ENCODE results near the gene SEH1L. TPM values are rescaled to one million over a fixed set of nuclear protein-coding genes. Genes with fewer than 3 reads are reported as not detected.
A peak's percentile ranks its signal among the peaks of the same experiment; 100 is the strongest.

The SEH1L gene
- total RNA-seq, 1 donor from 2014 or later: 28.0 TPM

DNA sequence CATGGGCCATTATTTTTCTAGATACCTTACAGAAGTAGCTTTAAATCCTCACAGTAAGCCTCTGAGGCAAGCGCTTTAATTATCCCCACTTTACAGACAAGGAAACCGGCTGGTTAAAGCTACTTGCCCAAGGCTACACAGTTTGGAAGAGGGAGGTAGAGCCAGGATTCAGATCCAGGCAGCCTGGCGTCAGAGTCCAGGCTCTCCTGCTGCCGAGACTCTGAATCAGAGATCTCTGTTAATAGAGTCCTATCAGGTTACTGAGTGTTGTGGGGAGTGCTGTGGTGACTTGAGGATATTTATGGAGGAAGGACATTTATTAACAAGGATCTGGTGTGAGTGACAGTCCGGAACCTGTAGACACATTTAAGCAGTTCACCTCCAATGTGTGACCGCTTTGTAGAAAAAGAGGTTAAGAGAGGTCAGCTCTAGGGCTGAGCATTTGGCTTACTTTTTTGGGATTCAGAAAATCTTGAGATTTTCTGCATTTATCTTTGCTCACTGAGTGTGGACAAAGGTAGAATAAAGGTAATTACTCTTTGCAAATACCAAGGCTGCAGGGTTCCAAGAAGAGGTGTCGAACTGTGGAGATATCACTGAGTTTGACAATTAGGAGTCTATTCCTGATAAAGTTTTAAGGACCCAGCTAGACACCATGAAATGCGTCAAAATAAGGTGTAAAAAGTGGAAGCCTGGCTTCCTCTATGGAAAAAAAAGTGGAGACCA, 41.7 kb downstream of the SEH1L start:
- H3K4me1 ChIP-seq: peaks cover 21% of the 10 kb centered on the region
- no peak for DNase-seq (ENCODE audit: extremely low spot score in 2 of 2)
- intact Hi-C loops (cut with DNase I): no loop called here
- TF ChIP-seq POLR2AphosphoS5 (IDR thresholded peaks at IDR 0.05; ENCODE audit: insufficient read depth in 1 of 2, low read depth in 1 of 2) (no peak), POLR2A (IDR thresholded peaks at IDR 0.05) (no peak)
- TF ChIP-seq, protein P1, sequence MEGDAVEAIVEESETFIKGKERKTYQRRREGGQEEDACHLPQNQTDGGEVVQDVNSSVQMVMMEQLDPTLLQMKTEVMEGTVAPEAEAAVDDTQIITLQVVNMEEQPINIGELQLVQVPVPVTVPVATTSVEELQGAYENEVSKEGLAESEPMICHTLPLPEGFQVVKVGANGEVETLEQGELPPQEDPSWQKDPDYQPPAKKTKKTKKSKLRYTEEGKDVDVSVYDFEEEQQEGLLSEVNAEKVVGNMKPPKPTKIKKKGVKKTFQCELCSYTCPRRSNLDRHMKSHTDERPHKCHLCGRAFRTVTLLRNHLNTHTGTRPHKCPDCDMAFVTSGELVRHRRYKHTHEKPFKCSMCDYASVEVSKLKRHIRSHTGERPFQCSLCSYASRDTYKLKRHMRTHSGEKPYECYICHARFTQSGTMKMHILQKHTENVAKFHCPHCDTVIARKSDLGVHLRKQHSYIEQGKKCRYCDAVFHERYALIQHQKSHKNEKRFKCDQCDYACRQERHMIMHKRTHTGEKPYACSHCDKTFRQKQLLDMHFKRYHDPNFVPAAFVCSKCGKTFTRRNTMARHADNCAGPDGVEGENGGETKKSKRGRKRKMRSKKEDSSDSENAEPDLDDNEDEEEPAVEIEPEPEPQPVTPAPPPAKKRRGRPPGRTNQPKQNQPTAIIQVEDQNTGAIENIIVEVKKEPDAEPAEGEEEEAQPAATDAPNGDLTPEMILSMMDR (IDR thresholded peaks at IDR 0.05): no peak
- no peak overlapping the region for H3K27ac ChIP-seq
- H3K36me3 ChIP-seq: peaks cover 3 to 7% of the 10 kb centered on the region in 2 donors
- no peak overlapping the region for H3K4me3 ChIP-seq
- no peaks in the 10 kb centered on the region for H3K27me3 ChIP-seq
- no peaks in the 10 kb centered on the region for H3K9me3 ChIP-seq

DNA sequence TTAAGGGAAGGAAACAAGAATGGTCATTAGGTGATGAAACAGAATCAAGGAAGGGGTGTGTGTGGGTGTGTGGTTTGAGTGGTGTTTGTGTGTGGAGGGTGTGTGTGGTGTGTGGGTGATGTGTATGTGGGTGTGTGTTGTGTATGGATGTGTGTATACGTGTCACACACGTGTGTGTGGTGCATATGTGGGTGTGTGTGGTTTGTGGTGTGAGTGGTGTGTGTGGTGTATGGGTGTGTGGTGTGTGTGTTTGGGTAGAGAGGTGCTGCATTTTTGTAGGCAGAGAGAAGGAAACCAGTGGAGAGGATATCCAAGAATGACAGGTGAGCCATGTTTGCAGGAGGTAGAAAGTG, 42.3 kb downstream of the SEH1L start:
- H3K36me3 ChIP-seq: peaks cover 0 to 3% of the 10 kb centered on the region in 2 donors
- no peaks in the 10 kb centered on the region for H3K9me3 ChIP-seq
- DNase-seq (ENCODE audit: extremely low spot score in 2 of 2): no peak
- peak overlapping the region; percentile 74 to 90 for H3K4me3 ChIP-seq
- no peaks in the 10 kb centered on the region for H3K27me3 ChIP-seq
- no peak overlapping the region for H3K27ac ChIP-seq
- TF ChIP-seq POLR2AphosphoS5 (IDR thresholded peaks at IDR 0.05; ENCODE audit: insufficient read depth in 1 of 2, low read depth in 1 of 2): no peak
- no peak for TF ChIP-seq POLR2A (IDR thresholded peaks at IDR 0.05)
- TF ChIP-seq, protein P1 (IDR thresholded peaks at IDR 0.05): no peak
- H3K4me1 ChIP-seq: peaks cover 21% of the 10 kb centered on the region
- intact Hi-C loops (cut with DNase I): no loop called here

DNA sequence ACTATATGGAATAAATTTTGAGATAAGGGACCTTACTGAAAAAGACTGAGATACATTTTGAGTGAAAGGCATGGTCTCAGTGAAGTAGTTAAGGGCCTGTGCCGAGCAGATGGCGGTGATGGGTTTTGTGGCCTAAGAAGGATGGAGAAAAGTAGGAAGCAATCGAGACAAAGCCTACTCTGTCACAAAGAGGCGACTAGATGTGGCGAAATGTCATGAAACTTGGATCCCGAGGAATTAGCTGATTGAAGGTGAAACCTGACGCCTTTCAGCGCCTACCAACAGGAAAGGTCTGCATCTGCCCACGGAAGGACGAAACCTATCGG, 42.8 kb downstream of the SEH1L start:
- H3K27ac ChIP-seq: peak overlapping the region; percentile 84
- H3K27me3 ChIP-seq: no peaks in the 10 kb centered on the region
- peak overlapping the region; percentile 74 to 90 for H3K4me3 ChIP-seq
- DNase-seq (ENCODE audit: extremely low spot score in 2 of 2): no peak
- TF ChIP-seq, protein P1 (IDR thresholded peaks at IDR 0.05): no peak
- TF ChIP-seq POLR2A (IDR thresholded peaks at IDR 0.05) (no peak), POLR2AphosphoS5 (IDR thresholded peaks at IDR 0.05; ENCODE audit: insufficient read depth in 1 of 2, low read depth in 1 of 2) (no peak)
- intact Hi-C loops (cut with DNase I): no loop called here
- no peaks in the 10 kb centered on the region for H3K9me3 ChIP-seq
- peaks cover 21% of the 10 kb centered on the region for H3K4me1 ChIP-seq
- H3K36me3 ChIP-seq: no peaks in the 10 kb centered on the region

DNA sequence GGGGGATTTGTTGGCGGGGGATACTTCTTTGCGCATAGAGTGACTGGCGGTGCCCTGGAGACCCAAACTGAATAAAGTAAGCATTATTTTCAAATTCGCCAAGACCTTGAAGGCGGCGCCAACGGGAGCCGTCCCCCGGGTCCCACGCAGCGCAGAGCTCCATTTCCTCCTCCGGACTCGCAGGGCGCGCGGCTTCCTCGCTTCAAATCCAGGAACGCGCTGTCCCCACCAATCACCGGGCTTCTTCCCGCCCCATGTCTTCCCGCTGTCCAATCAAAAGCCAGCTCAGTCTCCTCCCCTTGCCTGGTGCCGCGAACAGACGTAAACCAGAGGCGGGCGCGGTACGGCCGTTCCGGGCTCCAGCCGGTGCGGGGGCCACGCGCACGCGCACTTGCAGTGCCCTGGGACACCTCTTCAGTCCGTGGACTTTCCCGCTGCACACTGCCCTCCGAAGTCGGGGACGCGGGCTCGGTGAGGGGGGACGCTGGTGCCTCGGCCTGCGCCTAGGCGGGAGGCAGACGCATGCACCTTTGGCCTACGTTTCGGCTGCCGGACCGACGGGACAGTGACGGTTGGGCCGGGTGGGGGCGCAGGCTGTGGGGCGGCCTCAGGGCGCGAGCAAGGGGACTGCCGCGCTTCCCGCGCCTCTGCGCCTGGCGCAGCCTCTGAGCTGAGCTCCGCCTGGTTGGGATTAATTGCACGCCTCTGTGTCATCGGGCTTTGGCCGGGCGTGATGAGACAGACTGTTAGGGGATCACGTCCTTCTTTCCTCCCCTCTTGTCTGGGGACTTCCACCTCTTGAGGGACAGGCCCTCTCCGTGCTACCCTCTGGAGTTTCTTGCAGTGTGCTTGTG, 43.4 kb downstream of the SEH1L start, which contains the start of gene CEP192:
Gene CEP192 (plus strand): TSS at position 396 of the 854 bp plus-strand sequence. CDS start 8,063 bp downstream, outside the sequence.
- DNase-seq (ENCODE audit: extremely low spot score in 2 of 2): peak; percentile 98 to 99
- H3K36me3 ChIP-seq: no peaks in the 10 kb centered on the region
- peak within 1 kb of the TSS; percentile 84 for H3K27ac ChIP-seq
- no peaks in the 10 kb centered on the region for H3K9me3 ChIP-seq
- TF ChIP-seq POLR2AphosphoS5 (IDR thresholded peaks at IDR 0.05; ENCODE audit: insufficient read depth in 1 of 2, low read depth in 1 of 2) (peak; percentile 92 to 93), POLR2A (IDR thresholded peaks at IDR 0.05) (peak in 1 of 2 donors; percentile 11)
- TF ChIP-seq, protein P1 (IDR thresholded peaks at IDR 0.05): no peak
- H3K27me3 ChIP-seq: no peaks in the 10 kb centered on the region
- H3K4me3 ChIP-seq: peak within 1 kb of the TSS; percentile 74 to 90
- intact Hi-C loops (cut with DNase I): no loop called here
- peaks cover 21% of the 10 kb centered on the region for H3K4me1 ChIP-seq

All from vagina (tissue), 2 donors.